Activated CD4-positive, alpha-beta T cell treated with anti-CD3 and anti-CD28 coated beads, Interleukin-2, Interleukin-6, amounts not matched to agents 100 ng/mL and 50 ng/mL, durations not matched to agents 16 hours and 8 hours (primary cell): ENCODE data around the gene PRR15L.
"Not testable (repeated sequence)": the region's sequence is repeated elsewhere in the genome, so short reads cannot be mapped to it uniquely, and the experiment has no call there.

Source experiments
- DNase-seq: peaks from one replicate; pipeline ENCODE4 v3.0.0-alpha.2; 2020

The PRR15L gene

DNA sequence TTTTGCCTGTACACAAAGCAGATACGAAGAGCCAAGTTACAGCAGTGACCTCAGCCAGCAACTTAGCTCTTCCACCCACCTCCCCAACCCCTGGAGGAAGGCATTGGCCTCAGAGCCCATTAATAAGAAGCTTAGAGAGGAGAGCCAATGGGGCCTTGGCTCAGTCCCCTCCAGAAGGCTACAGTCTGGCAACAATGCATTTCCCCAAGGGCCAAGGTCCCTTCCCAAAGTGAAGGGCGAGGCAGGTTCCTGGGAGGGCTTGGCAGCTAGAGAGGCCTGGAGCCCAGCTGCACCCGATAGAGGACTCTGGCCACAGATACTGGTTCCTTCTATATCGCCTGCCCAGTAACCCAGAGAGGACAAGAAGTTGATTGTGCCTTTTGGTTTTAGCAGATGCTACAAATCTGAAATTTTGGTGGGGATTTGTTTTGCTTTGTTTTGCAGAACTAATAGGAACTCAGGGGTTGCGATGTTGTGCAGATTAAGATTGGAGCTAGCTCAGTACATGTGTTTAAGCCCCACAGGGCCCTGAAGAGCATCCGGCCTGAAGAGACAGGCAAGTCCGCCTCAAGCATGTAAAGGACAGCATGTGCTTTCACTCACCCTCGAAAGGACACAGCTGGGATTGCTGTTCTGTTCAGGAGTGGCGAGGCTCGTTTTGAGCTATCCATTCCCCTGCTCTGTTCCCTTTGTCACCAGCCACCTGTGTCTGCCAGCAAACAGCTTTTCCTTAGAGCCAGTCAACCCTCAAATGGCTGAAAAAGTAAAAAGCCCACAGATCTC is 28.3 kb downstream of the PRR15L start:
- no peak for DNase-seq

DNA sequence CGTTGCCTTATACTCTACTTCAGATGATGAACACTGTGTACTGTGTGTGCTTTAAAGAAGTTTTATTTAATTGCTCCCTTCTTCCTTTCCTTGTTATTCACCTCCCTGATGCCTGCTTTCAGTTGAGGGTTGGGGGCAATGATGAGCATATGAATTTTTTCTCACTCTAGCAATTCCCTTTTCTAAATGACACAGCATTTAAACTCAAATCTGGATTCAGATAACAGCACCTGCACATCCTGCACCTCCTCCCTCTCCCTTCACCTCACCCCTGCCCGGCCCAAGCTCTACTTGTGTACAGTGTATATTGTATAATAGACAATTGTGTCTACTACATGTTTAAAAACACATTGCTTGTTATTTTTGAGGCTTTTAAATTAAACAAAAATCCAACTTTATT is 29.3 kb downstream of the PRR15L start:
- DNase-seq = no peak

DNA sequence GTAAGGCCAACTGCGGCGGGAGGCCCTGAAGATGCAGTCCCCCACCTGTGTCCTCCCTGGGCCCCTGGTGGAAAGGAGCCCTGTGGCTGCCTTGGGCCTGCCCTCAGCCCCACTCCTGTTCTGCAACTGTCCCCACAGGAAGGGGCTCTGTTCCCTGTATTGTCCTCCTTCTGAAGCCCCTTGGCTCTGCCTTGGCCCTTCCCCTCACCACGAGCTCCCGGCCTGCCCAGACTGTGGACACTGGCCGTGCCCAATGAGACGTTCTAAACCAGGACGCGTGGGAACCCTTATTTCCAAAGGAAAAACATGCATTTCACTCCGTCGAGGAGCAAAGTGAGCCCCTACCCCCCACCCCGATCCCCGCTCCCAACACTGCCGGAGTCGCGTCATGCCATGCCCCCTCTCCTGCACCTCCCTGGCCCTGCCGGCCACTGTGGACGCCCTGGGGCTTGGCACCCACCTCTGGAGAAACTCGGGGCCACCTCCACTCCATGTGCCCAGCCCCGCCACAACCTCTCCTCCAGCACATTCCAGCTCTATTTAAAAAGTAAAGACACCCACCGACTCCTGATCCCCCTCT is 29.8 kb downstream of the PRR15L start:
- DNase-seq = no peak

GRCh38 chr17:47925678-47925988 is 32.0 kb downstream of the PRR15L start:
- no peak for DNase-seq

DNA sequence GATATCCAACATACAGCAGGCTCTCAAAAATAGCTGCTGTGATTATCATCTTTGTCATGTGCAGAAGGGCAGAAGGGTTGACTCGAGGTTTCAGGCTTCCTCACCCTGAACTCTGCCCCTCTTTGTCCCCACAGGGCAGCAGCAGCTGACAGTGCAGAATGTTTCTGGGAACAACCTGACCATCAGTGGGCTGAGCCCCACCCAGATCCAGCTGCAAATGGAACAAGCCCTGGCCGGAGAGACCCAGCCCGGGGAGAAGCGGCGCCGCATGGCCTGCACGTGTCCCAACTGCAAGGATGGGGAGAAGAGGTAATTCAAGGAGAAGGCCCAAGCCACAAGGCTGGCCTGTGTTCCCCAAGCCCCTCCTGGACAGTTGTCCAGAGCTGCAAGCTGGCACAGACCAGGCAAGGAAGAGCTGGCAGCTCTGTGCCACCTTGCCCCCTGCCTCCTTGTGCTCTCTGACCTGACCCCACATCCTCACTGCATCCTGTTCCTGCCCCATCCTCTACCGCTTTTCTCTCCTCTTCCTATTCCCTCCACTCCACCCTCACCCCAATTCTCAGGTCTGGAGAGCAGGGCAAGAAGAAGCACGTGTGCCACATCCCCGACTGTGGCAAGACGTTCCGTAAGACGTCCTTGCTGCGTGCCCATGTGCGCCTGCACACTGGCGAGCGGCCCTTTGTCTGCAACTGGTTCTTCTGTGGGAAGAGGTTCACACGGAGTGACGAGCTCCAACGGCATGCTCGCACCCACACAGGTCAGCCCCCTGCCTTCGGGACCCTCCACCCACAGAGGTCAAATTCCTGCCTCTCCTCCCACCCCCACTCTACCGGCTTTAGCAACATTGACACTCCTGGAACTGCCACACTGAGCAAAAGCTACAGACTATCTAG is 32.7 kb downstream of the PRR15L start:
- DNase-seq = no peak

DNA sequence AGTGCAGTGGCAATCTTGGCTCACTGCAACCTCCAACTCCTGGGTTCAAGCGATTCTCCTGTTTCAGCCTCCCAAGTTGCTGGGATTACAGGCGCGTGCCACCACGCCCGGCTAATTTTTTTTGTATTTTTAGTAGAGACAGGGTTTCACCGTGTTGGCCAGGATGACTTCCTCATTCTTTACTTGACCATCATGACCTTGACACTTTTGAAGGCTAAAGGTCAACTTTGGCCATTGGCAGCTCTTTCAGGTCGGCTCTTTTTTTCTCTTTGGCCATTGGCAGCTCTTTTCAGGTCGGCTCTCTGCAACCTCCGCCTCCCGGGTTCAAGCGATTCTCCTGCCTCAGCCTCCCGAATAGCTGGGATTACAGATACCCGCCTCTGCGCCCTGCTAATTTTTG is 37.8 kb downstream of the PRR15L start:
- not testable (repeated sequence) for DNase-seq

- no peak for DNase-seq
Measured at GRCh38 chr17:47918991-47919390, 38.7 kb downstream of the PRR15L start.

DNA sequence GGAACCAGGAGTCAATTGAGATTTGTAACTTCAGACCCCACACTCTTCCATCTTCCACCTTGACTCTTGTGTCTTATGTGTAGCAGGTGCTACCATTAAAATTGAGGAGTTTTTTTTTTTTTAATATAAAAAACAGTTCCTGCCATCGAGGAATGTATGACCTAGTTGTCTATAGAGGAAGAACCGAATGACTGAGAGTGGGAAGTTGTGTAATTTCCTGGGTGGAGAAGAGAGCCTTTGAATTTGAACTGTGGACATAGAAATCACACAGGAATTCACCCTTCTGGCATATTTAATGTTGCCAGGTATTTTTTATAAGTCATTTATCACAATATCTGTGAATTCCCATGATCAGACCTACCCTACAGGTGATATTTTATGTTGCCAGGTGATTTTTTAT is 39.7 kb downstream of the PRR15L start:
- DNase-seq = no peak

- DNase-seq = no peak
Measured at GRCh38 chr17:47917581-47917980, 40.1 kb downstream of the PRR15L start.

GRCh38 chr17:47916489-47917208 is 41.0 kb downstream of the PRR15L start:
- DNase-seq = no peak

GRCh38 chr17:47915776-47916398 is 41.8 kb downstream of the PRR15L start:
- DNase-seq = no peak

DNA sequence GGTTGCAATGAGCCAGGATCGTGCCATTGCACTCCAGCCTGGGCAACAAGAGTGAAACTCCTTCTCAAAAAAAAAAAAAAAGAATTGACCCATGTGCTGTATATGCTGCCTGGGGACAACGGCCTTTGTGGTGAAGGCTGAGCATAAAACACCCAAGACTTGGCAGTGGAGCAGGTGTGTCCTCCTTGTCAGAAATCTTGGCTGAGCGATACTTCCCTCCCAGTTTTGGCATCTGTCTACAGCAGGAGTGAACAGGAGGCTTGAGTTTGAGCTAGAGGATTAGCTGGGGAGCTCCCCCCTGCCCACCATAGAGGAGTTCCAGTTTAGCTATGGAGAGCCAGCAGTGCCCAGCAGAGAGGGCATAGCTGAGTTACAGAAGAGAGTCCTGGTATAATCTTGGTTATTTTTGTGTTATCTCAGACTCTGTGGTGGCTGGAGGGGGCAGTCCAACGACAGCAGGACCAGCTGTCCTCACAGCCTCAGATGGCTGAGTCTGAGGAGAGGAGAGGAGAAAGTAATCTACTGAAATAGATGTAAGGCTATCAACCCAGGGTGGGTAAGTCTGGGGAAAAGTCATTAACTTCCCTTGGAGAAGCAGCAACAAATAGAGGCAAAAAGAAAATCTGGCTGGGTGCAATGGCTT is 43.3 kb downstream of the PRR15L start:
- no peak for DNase-seq

DNA sequence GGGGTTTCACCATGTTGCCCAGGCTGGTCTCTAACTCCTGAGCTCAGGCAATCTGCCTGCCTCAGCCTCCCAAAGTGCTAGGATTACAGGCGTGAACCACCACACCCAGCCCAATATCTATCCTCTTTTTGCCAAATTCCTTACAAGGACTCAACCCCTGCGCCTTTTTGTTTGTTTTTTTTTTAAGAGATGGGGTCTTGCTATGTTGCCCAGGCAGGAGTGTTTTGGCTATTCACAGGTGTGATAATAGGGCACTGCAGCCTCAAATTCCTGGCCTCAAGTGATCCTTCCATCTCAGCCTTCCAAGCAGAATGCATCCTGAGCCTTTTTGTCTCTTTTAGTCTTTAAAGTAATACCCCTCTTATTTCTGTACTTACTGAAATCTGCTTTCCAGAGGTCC is 44.6 kb downstream of the PRR15L start:
- DNase-seq = no peak

- DNase-seq = no peak
Measured at GRCh38 chr17:47907932-47908562, 49.6 kb downstream of the PRR15L start.

DNA sequence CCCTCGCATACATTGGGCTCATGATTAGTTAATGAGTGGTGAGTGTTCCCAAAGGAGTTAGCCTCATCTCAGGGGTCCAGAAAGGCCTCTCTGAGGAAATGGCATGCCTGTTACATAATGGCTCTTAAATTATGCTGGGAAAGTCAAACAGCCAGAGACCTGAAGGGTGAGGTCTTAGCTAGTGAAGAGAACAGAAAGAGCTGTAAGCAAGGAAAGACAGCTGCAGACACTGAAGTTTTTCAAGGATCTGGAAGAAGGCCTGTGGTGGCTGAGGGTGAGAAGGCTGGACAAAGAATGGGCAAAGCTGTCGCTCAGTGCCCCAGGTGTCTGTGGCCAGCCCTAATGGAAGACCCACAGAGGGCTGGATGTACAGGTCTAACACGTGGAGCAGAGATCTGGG is 51.2 kb downstream of the PRR15L start:
- no peak for DNase-seq

DNA sequence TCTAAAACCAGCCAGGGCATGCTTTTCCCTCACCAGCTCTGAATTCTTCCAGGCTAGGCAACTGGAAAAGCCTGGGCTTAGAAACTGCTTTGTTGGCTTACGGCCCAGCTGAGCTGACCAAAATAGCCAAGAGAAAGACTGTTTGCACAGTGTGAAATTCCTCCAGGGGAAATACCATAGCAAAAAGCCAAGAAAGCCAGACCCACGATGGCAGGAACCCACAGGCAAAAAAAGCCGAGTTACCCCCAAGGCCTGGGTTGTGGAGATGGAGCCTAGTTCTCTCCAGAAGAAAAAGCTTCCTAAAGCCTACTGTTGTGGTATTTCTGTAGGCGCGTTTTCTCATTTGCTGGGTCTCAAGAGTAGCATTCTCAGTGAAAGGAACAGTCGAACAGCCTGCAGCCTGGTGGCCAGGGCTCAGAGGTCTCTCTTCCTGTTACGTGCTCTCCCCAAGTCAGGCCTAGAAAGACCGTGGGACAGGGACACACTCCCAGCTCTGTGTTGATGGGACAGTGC is 52.4 kb downstream of the PRR15L start:
- no peak for DNase-seq

- DNase-seq = no peak
Measured at GRCh38 chr17:47902039-47902744, 55.5 kb downstream of the PRR15L start.
